GM12872 (cell line): ENCODE data around the gene SLC35F4.

ENCODE experiments used
- CTCF ChIP-seq: IDR thresholded peaks from 3 replicates; pipeline ENCODE4 v1.5.1; 2011; ENCODE audit warnings: low read depth, mild to moderate bottlenecking, low read length, moderate library complexity; ENCODE audit not compliant: insufficient read depth

Gene SLC35F4

GRCh38 chr14:57560681-57561080 lies 305.2 kb downstream of the SLC35F4 start:
- no peak for TF ChIP-seq CTCF

- no peak for TF ChIP-seq CTCF
These were observed 306.3 kb downstream of the SLC35F4 start for GRCh38 chr14:57559576-57559975.

GRCh38 chr14:57549765-57550420 lies 316.0 kb downstream of the SLC35F4 start:
- no peak for TF ChIP-seq CTCF

- TF ChIP-seq CTCF = no peak
These were observed 316.8 kb downstream of the SLC35F4 start for GRCh38 chr14:57549016-57549564.

GRCh38 chr14:57547131-57547530 lies 318.8 kb downstream of the SLC35F4 start:
- no peak for TF ChIP-seq CTCF

- TF ChIP-seq CTCF = peak; percentile 77
These were observed 332.7 kb downstream of the SLC35F4 start for GRCh38 chr14:57533214-57533613.

- TF ChIP-seq CTCF = no peak
These were observed 335.3 kb downstream of the SLC35F4 start for GRCh38 chr14:57530571-57530970.
